HL-60 (cell line): ENCODE measurements around the gene SNRNP25.

Source experiments
- DNase-seq, 2 experiments: peaks; one replicate each; pipeline ENCODE4 v3.0.0-alpha.2; 2010 to 2020; ENCODE audit warnings: low read depth in 1 of 2, low spot score in 1 of 2
- H3K27ac ChIP-seq: fragments of 250-450 bp; sonication (Bioruptor Pico); replicated peaks from 2 replicates; pipeline ENCODE4 v1.5.1; 2020; ENCODE audit warnings: mild to moderate bottlenecking, moderate library complexity
- H3K27me3 ChIP-seq: fragments of 250-450 bp; sonication (Bioruptor Pico); 2 replicates; pipeline ENCODE4 v1.5.1; 2021; ENCODE audit warnings: mild to moderate bottlenecking, moderate library complexity; ENCODE audit not compliant: insufficient read depth, poor library complexity, severe bottlenecking
- H3K4me3 ChIP-seq: replicated peaks from 2 replicates; pipeline ENCODE4 v1.5.1; 2011; ENCODE audit warnings: mild to moderate bottlenecking, control low read depth, low read length; ENCODE audit not compliant: insufficient read depth
- GABPA ChIP-seq: IDR thresholded peaks from 2 replicates; pipeline ENCODE4 v1.6.1; 2012; ENCODE audit warnings: low read depth
- POLR2AphosphoS5 ChIP-seq: IDR thresholded peaks from 2 replicates; pipeline ENCODE4 v1.6.1; 2012; ENCODE audit warnings: low read depth
- SPI1 ChIP-seq: IDR thresholded peaks from 2 replicates; pipeline ENCODE4 v1.6.1; 2012; ENCODE audit warnings: low read depth, mild to moderate bottlenecking, borderline replicate concordance
- TF ChIP-seq, protein P1 (sequence below): IDR thresholded peaks from 2 replicates; pipeline ENCODE4 v1.6.1; 2012; ENCODE audit warnings: low read depth; ENCODE audit not compliant: insufficient replicate concordance
- TF ChIP-seq, protein P2 (sequence below): IDR thresholded peaks from one replicate; pipeline ENCODE4 v1.5.1; 2011; ENCODE audit warnings: low read length, control low read depth, inconsistent platforms; ENCODE audit not compliant: insufficient read depth

The SNRNP25 gene

DNA sequence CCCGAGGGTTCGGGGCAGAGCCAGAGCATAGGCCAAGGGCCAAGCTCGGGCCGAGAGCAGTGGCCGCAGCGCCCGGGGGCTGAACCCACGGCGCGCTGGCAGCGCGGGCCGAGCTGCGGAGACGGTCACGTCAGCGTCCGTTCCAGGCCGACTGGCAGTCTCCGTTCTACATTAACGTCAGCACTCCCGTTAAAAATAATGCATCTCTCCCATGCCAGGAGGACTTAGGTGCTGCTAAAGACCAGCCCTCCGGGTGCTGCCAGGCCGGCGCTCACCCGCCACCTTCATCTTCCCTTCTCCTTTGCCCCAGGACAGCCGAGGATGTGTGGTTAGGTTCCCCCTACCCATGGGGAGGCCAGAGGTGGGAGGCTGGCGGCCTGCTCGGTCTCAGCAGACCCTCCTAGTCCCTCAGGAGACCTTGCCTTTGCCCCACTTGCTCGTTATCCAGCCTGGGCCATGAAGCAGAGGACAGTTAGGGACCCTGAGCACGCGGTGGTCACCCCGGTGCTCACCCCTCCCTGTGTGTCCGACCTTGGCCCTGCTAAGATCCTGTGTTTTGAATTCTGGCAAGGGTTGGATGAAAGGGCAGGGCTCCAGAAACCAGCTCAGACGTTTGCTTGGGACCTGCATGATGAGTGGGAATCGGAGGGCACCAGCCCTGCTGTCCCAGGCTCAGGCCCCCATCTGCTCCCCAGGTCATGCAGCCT lies 25.0 kb downstream of the SNRNP25 start:
- peak overlapping the region; percentile 55 for H3K27ac ChIP-seq
- H3K27me3 ChIP-seq, result no peaks in the 10 kb centered on the region
- peak in 1 of 2 experiments; percentile 13 for DNase-seq
- TF ChIP-seq SPI1, result no peak
- no peak for TF ChIP-seq POLR2AphosphoS5
- TF ChIP-seq, protein P1, sequence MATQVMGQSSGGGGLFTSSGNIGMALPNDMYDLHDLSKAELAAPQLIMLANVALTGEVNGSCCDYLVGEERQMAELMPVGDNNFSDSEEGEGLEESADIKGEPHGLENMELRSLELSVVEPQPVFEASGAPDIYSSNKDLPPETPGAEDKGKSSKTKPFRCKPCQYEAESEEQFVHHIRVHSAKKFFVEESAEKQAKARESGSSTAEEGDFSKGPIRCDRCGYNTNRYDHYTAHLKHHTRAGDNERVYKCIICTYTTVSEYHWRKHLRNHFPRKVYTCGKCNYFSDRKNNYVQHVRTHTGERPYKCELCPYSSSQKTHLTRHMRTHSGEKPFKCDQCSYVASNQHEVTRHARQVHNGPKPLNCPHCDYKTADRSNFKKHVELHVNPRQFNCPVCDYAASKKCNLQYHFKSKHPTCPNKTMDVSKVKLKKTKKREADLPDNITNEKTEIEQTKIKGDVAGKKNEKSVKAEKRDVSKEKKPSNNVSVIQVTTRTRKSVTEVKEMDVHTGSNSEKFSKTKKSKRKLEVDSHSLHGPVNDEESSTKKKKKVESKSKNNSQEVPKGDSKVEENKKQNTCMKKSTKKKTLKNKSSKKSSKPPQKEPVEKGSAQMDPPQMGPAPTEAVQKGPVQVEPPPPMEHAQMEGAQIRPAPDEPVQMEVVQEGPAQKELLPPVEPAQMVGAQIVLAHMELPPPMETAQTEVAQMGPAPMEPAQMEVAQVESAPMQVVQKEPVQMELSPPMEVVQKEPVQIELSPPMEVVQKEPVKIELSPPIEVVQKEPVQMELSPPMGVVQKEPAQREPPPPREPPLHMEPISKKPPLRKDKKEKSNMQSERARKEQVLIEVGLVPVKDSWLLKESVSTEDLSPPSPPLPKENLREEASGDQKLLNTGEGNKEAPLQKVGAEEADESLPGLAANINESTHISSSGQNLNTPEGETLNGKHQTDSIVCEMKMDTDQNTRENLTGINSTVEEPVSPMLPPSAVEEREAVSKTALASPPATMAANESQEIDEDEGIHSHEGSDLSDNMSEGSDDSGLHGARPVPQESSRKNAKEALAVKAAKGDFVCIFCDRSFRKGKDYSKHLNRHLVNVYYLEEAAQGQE, result no peak
- no peak for TF ChIP-seq GABPA
- TF ChIP-seq, protein P2, sequence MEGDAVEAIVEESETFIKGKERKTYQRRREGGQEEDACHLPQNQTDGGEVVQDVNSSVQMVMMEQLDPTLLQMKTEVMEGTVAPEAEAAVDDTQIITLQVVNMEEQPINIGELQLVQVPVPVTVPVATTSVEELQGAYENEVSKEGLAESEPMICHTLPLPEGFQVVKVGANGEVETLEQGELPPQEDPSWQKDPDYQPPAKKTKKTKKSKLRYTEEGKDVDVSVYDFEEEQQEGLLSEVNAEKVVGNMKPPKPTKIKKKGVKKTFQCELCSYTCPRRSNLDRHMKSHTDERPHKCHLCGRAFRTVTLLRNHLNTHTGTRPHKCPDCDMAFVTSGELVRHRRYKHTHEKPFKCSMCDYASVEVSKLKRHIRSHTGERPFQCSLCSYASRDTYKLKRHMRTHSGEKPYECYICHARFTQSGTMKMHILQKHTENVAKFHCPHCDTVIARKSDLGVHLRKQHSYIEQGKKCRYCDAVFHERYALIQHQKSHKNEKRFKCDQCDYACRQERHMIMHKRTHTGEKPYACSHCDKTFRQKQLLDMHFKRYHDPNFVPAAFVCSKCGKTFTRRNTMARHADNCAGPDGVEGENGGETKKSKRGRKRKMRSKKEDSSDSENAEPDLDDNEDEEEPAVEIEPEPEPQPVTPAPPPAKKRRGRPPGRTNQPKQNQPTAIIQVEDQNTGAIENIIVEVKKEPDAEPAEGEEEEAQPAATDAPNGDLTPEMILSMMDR, result no peak
- peak overlapping the region; percentile 64 for H3K4me3 ChIP-seq

- Histone ChIP-seq H3K27me3 (no peaks in the 10 kb centered on the region), H3K27ac (peak overlapping the region; percentile 55), H3K4me3 (no peak overlapping the region; the same call in 1 of the 2 replicates)
- TF ChIP-seq POLR2AphosphoS5 (no peak), SPI1 (no peak), GABPA (no peak)
- TF ChIP-seq, protein P2, result no peak
- TF ChIP-seq, protein P1, result no peak
- DNase-seq, result no peak
Measured at GRCh38 chr16:79151-80054, 25.8 kb downstream of the SNRNP25 start.

- no peaks in the 10 kb centered on the region for H3K27me3 ChIP-seq
- no peak for DNase-seq
- no peak for TF ChIP-seq SPI1
- TF ChIP-seq, protein P1, result no peak
- no peak; the same call in 1 of the 2 replicates for TF ChIP-seq POLR2AphosphoS5
- TF ChIP-seq GABPA, result no peak
- TF ChIP-seq, protein P2, result no peak
- no peak overlapping the region for H3K4me3 ChIP-seq
- H3K27ac ChIP-seq, result no peak overlapping the region
Measured at GRCh38 chr16:83060-83603, 29.5 kb downstream of the SNRNP25 start.
